Mucosa of descending colon (tissue), 3 donors: ENCODE results near the gene SH3GLB2. TPM values are rescaled to one million over a fixed set of nuclear protein-coding genes. Genes with fewer than 3 reads are reported as not detected.

Experiments
- ATAC-seq: fragments of 200-7000 bp; cut with Tn5 transposase; one replicate; pipeline ENCODE4 v1.9.1; 2020; ENCODE audit warnings: mild to moderate bottlenecking, moderate library complexity
- DNase-seq, 3 donors: peaks; one replicate each; pipeline ENCODE4 v3.0.0-alpha.2; 2020
- H3K36me3 ChIP-seq: fragments of 200-600 bp; one replicate; pipeline ENCODE4 v1.8.0; 2021; ENCODE audit warnings: low read depth, mild to moderate bottlenecking
- H3K4me1 ChIP-seq: fragments of 200-600 bp; one replicate; pipeline ENCODE4 v1.8.0; 2021; ENCODE audit warnings: low read depth, mild to moderate bottlenecking
- H3K4me3 ChIP-seq: fragments of 200-600 bp; one replicate; pipeline ENCODE4 v1.8.0; 2021; ENCODE audit warnings: mild to moderate bottlenecking
- H3K9me3 ChIP-seq: fragments of 200-600 bp; one replicate; pipeline ENCODE4 v1.8.0; 2021; ENCODE audit warnings: mild to moderate bottlenecking
- intact Hi-C, 2 donors: fragments of 100-400 bp; cut with DNase I in 1 of 2; cut with micrococcal nuclease in 1 of 2; formaldehyde crosslinking; loops; one replicate each; pipeline versions ENCODE4 v1.11.0 to v1.11.1; 2022; cut with DNase I, micrococcal nuclease
- total RNA-seq, 3 donors: library from RNA; stranded (reverse); fragmentation: NEBNext Ultra II Directional in 2 of 3; extraction: Animal tissue kit (Norgen Biotek cat#: 25700) in 2 of 3; gene quantifications; one replicate each; pipeline versions ENCODE4 v1.2.1 to v1.2.4, GENCODE V29; 2021 to 2023
- TF ChIP-seq, protein P1 (sequence below): fragments of 200-600 bp; IDR thresholded peaks from one replicate; pipeline ENCODE4 v1.8.0; 2022; ENCODE audit warnings: antibody characterized with exemption, mild to moderate bottlenecking
- donor health status: DM: no; HTN: no; CAD: no; lungs with moderate emphysema.
- donor health status: DM: no; HTN: no; CAD: no.
- donor health status: DM: no; HTN: yes; CAD: no.

The SH3GLB2 gene
- total RNA-seq, 3 donors from 2014 or later = 107 to 158 (median 128) TPM

DNA sequence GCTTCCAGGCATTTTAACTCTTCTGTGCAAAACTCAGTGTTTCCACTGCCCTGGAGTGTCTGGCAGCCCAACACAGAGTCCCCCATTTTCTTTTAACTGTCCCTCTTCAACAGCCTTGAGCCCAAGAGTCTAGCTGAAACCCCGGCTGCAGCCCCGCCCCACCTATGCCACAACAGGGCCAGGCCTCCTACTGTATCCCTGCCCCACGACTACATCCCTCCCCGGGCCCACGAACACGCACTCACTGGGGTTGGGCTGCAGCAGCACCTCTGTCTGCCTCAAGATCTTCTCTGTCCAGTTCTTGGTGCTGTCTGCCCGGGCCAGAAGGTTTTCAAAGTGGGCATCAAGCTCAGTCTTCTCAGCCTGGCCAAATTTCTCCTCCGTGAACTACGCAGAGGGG is 6.1 kb downstream of the SH3GLB2 start:
- Histone ChIP-seq H3K4me1 (peaks cover 10% of the 10 kb centered on the region), H3K36me3 (peaks cover 4% of the 10 kb centered on the region), H3K9me3 (no peaks in the 10 kb centered on the region), H3K4me3 (no peak overlapping the region)
- no peak for ATAC-seq
- no peak for DNase-seq
- intact Hi-C loops = no loop called here
- TF ChIP-seq, protein P1, sequence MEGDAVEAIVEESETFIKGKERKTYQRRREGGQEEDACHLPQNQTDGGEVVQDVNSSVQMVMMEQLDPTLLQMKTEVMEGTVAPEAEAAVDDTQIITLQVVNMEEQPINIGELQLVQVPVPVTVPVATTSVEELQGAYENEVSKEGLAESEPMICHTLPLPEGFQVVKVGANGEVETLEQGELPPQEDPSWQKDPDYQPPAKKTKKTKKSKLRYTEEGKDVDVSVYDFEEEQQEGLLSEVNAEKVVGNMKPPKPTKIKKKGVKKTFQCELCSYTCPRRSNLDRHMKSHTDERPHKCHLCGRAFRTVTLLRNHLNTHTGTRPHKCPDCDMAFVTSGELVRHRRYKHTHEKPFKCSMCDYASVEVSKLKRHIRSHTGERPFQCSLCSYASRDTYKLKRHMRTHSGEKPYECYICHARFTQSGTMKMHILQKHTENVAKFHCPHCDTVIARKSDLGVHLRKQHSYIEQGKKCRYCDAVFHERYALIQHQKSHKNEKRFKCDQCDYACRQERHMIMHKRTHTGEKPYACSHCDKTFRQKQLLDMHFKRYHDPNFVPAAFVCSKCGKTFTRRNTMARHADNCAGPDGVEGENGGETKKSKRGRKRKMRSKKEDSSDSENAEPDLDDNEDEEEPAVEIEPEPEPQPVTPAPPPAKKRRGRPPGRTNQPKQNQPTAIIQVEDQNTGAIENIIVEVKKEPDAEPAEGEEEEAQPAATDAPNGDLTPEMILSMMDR = no peak

DNA sequence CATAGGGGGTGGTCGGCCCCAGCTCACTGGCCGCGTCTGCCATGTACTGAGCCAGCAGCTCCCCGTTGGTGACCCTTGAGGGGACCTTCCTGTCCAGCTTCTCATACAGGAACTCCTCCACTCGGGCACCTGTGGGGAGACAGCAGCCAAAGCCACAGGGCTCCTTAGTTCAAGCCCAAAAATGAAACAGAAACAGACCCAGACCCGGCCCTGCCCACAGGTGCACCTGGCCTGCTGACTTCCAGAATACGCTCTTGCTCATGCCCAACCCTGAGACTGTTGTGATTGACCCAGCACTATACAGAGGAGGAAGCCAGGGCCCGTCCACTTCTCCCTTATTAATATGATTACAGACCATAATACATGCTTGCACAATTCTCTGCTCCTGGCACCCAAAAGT is 7.0 kb downstream of the SH3GLB2 start:
- TF ChIP-seq, protein P1 = no peak
- ATAC-seq = peak; percentile 79
- DNase-seq = no peak
- Histone ChIP-seq H3K9me3 (no peaks in the 10 kb centered on the region), H3K36me3 (peaks cover 4% of the 10 kb centered on the region), H3K4me3 (no peak overlapping the region), H3K4me1 (peaks cover under 1% of the 10 kb centered on the region)
- intact Hi-C loops = no loop called here

DNA sequence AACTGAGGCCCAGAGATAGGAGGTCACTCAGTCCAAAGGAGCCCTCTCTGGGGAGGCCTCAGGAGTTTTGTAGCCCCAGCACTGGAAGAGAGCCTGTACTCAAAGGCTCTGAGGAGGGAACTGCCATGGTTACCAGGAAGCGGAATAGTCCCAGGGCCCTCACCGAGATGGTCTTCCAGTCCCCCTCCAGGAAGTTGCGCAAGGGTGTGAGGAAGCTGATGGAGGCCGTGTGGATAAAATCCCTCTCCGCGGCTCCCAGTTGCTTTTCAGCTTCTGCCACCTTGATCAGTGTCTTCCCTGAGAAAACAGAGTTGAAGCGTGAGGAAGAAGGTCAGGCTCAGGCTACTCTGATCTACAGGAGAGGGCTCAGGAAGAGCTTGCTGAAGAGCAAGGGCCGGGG is 13.5 kb downstream of the SH3GLB2 start:
- DNase-seq (no peak), ATAC-seq (no peak)
- Histone ChIP-seq H3K4me3 (no peak overlapping the region), H3K4me1 (no peaks in the 10 kb centered on the region), H3K9me3 (no peaks in the 10 kb centered on the region), H3K36me3 (peaks cover 6% of the 10 kb centered on the region)
- intact Hi-C loops = no loop called here
- TF ChIP-seq, protein P1 = no peak

DNA sequence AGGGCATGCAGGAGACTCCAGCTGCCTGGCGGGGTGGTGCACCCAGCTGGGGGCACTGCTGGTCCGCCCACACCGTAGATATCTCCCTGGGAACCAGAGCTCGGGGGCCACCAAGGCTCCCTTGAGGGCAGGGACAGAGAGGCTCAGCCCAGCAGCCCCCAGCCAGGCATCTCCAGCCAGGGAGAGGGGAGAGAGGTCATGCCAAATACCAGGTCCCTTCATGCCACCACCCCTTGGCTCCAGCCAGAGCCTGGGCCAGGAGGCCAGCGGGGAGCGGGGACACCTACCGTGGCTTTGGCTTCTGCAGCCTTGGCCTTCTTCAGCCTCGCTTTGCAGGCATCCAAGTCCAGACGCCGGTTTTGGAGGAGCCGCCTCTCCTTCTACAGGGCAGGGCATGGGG is 14.0 kb downstream of the SH3GLB2 start:
- intact Hi-C loops = no loop called here
- ATAC-seq = no peak
- TF ChIP-seq, protein P1 = no peak
- peak in 1 of 3 donors; percentile 11 for DNase-seq
- peaks cover 6% of the 10 kb centered on the region for H3K36me3 ChIP-seq
- H3K4me1 ChIP-seq = no peaks in the 10 kb centered on the region
- no peaks in the 10 kb centered on the region for H3K9me3 ChIP-seq
- no peak overlapping the region for H3K4me3 ChIP-seq

DNA sequence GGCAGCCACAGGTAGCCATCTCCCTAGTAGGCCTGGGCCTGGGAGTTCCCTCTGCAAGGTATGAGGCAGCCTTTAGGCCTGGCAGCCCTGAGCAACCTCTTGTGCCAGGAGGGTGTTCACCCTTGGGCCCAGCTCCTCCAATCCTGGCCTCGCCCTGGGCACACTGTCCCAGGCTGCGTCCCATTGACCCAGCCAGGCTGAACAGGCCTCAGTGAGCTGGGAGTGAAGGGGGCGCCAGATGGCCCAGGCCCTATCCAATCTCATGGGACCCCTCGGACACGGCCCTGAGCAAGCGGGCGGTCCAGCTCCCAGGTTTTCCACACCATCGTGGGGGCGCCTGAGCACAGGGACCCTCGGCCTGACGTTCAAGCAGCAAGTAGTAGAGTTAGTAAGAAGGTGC is 14.5 kb downstream of the SH3GLB2 start:
- H3K4me1 ChIP-seq = no peaks in the 10 kb centered on the region
- ATAC-seq = no peak
- no peak overlapping the region for H3K4me3 ChIP-seq
- TF ChIP-seq, protein P1 = no peak
- peak in 1 of 3 donors; percentile 13 for DNase-seq
- intact Hi-C loops = no loop called here
- H3K9me3 ChIP-seq = no peaks in the 10 kb centered on the region
- H3K36me3 ChIP-seq = peaks cover 6% of the 10 kb centered on the region

DNA sequence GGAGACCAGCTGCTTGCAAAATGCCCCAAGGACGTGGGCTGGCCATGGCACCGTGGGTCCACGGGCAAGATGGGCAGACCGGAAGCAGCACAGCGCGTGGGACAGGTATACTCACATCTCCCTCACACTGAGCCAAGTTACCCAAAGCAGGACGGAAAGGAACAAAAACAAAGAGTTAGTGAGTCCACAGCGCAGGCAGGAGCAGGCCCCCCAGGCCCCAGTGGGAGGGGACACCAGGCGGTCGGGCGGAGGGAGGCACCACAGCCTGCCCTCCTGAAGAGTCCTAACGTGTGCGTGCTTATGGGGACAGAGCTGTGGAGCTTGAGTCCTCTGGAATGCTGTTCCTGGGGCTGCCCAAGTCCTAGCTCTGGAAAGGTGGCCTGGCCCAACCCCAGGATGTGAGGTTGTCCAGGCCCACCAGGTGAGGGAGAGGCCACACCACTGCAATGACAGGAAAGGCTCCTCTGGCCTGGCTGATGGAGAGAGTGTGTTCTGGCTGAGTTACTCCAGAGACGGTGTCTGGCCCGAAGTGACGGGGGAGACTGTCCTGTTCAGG is 15.2 kb downstream of the SH3GLB2 start:
- peak in 1 of 3 donors; percentile 4 for DNase-seq
- no peak for ATAC-seq
- intact Hi-C loops = no loop called here
- no peak overlapping the region for H3K4me3 ChIP-seq
- H3K36me3 ChIP-seq = peaks cover 6% of the 10 kb centered on the region
- TF ChIP-seq, protein P1 = no peak
- H3K4me1 ChIP-seq = no peaks in the 10 kb centered on the region
- no peaks in the 10 kb centered on the region for H3K9me3 ChIP-seq
